DND-41 (cell line): ENCODE measurements around the gene APOC1.

ENCODE experiments used
- CTCF ChIP-seq: IDR thresholded peaks from 2 replicates; pipeline ENCODE4 v1.5.1; 2012; ENCODE audit warnings: borderline replicate concordance, low read length, moderate library complexity, mild to moderate bottlenecking; ENCODE audit not compliant: poor library complexity, severe bottlenecking; ENCODE audit errors: extremely low read depth
- EZH2 ChIP-seq: IDR thresholded peaks from 3 replicates; pipeline ENCODE4 v1.6.1; 2012; ENCODE audit warnings: borderline replicate concordance, low read depth, mild to moderate bottlenecking, moderate library complexity, low read length, inconsistent platforms; ENCODE audit not compliant: severe bottlenecking

- TF ChIP-seq CTCF: no peak
- no peak for TF ChIP-seq EZH2
Observed at GRCh38 chr19:44882063-44882462, 32.3 kb upstream of the APOC1 start.
